GM12892 (cell line): ENCODE measurements around the gene MAP3K2.

ENCODE experiments used
- POLR2A ChIP-seq: IDR thresholded peaks from 2 replicates; pipeline ENCODE4 v1.6.1; 2011; ENCODE audit warnings: low read depth, low read length, control low read depth
- POLR2AphosphoS5 ChIP-seq: IDR thresholded peaks from 2 replicates; pipeline ENCODE4 v1.6.1; 2011; ENCODE audit warnings: low read depth, low read length, control low read depth
- TAF1 ChIP-seq: IDR thresholded peaks from 2 replicates; pipeline ENCODE4 v1.6.1; 2011; ENCODE audit warnings: low read depth, mild to moderate bottlenecking, control low read depth, low read length, borderline replicate concordance

GRCh38 chr2:127365211-127365643 is 22.5 kb downstream of the MAP3K2 start:
- TF ChIP-seq TAF1 (no peak), POLR2A (no peak), POLR2AphosphoS5 (no peak)
